H1 (cell line): Measurements from ENCODE around the gene PLPP2. TPM values are rescaled to one million over a fixed set of nuclear protein-coding genes. Genes with fewer than 3 reads are reported as not detected.

ENCODE experiments used
- CTCF ChIA-PET: fragments of 300-600 bp; sonication (Branson Sonifier 250); formaldehyde crosslinking; loops from one replicate; lab custom pipeline; 2021; ENCODE audit not compliant: partially characterized antibody; lab: Charles Lee
- POLR2A ChIA-PET: fragments of 300-600 bp; sonication (Branson Sonifier 250); formaldehyde crosslinking; loops from one replicate; lab custom pipeline; 2021; ENCODE audit warnings: inconsistent platforms; ENCODE audit not compliant: partially characterized antibody; lab: Charles Lee
- DNase-seq, 2 experiments: peaks; one replicate each; pipeline versions ENCODE4 v3.0.0 to v3.0.0-alpha.2; 2010 to 2022; ENCODE audit warnings: low spot score in 2 of 2, low read depth in 1 of 2, mixed read lengths in 1 of 2
- FAIRE-seq: peaks from 2 replicates; lab custom pipeline; 2011; peaks lifted over from hg19 to GRCh38; lab: Jason Lieb, UNC
- H2AFZ ChIP-seq: 2 replicates; pipeline ENCODE4 v1.8.1; 2012; ENCODE audit warnings: low read length, inconsistent platforms
- H2AK5ac ChIP-seq: 2 replicates; pipeline ENCODE4 v1.6.1; 2013; ENCODE audit warnings: low read depth, low read length
- H2BK120ac ChIP-seq: replicated peaks from 2 replicates; pipeline ENCODE3; 2013; ENCODE audit warnings: low read depth, low read length, inconsistent platforms
- H2BK12ac ChIP-seq: 2 replicates; pipeline ENCODE4 v1.6.1; 2013; ENCODE audit warnings: low read depth, low read length
- H2BK15ac ChIP-seq: 2 replicates; pipeline ENCODE4 v1.6.1; 2013; ENCODE audit warnings: low read length
- H2BK20ac ChIP-seq: 2 replicates; pipeline ENCODE4 v1.6.1; 2013; ENCODE audit warnings: low read length
- H2BK5ac ChIP-seq: 2 replicates; pipeline ENCODE4 v1.6.1; 2013; ENCODE audit warnings: low read depth, low read length
- H3K14ac ChIP-seq: 2 replicates; pipeline ENCODE4 v1.6.1; 2013; ENCODE audit warnings: inconsistent platforms; ENCODE audit not compliant: insufficient read length
- H3K18ac ChIP-seq: 2 replicates; pipeline ENCODE4 v1.6.1; 2013; ENCODE audit warnings: low read length; ENCODE audit errors: extremely low read depth
- H3K23ac ChIP-seq: 2 replicates; pipeline ENCODE4 v1.6.1; 2013; ENCODE audit warnings: inconsistent platforms; ENCODE audit not compliant: insufficient read length
- H3K23me2 ChIP-seq: 2 replicates; pipeline ENCODE4 v1.6.1; 2013; ENCODE audit warnings: low read depth, low read length
- H3K27ac ChIP-seq: 2 replicates; pipeline ENCODE4 v1.6.1; 2011; ENCODE audit warnings: low read depth, low read length, inconsistent platforms
- H3K27me3 ChIP-seq, 4 experiments: replicated peaks in 1 of 4; 1 replicate in 1 of 4; 2 replicates in 3 of 4; pipeline versions ENCODE4 v1.6.1 to v1.8.1; 2011 to 2013; ENCODE audit warnings: low read length in 3 of 4, mild to moderate bottlenecking in 3 of 4, inconsistent platforms in 2 of 4, mixed read lengths in 2 of 4, moderate library complexity in 1 of 4; ENCODE audit not compliant: control insufficient read depth in 3 of 4, insufficient read depth in 3 of 4; ENCODE audit errors: extremely low read depth in 1 of 4
- H3K36me3 ChIP-seq, 4 experiments: 2 replicates each; pipeline versions ENCODE4 v1.6.1 to v1.8.1; 2011 to 2013; ENCODE audit warnings: mild to moderate bottlenecking in 4 of 4, low read length in 3 of 4, moderate library complexity in 2 of 4, control low read depth in 1 of 4, inconsistent platforms in 1 of 4; ENCODE audit not compliant: insufficient read depth in 4 of 4, control insufficient read depth in 2 of 4
- H3K4ac ChIP-seq: replicated peaks from 2 replicates; pipeline ENCODE3; 2013; ENCODE audit warnings: low read length, low read depth, mixed read lengths, inconsistent platforms; ENCODE audit not compliant: insufficient read length
- H3K4me1 ChIP-seq, 4 experiments: replicated peaks in 1 of 4; 1 replicate in 1 of 4; 2 replicates in 3 of 4; pipeline versions ENCODE4 v1.6.1 to v1.8.1; 2011 to 2013; ENCODE audit warnings: low read length in 3 of 4, inconsistent platforms in 2 of 4, mixed read lengths in 1 of 4; ENCODE audit not compliant: insufficient read depth in 4 of 4, control insufficient read depth in 3 of 4
- H3K4me2 ChIP-seq, 2 experiments: 2 replicates each; pipeline versions ENCODE4 v1.6.1 to v1.8.1; 2011 to 2013; ENCODE audit warnings: low read depth in 2 of 2, low read length in 2 of 2, control low read depth in 1 of 2, inconsistent platforms in 1 of 2, mild to moderate bottlenecking in 1 of 2; ENCODE audit not compliant: insufficient read depth in 1 of 2
- H3K4me3 ChIP-seq, 4 experiments: fragments of 200-600, 300-600 bp in 1 of 4; sonication (generic), shearing (Covaris generic), sonication (Bioruptor Twin) in 1 of 4; 2 replicates each; pipeline versions ENCODE4 v1.5.1 to v1.8.1; 2011 to 2016; ENCODE audit warnings: low read length in 4 of 4, low read depth in 3 of 4, control low read depth in 2 of 4, inconsistent platforms in 2 of 4, mild to moderate bottlenecking in 2 of 4, mixed read lengths in 1 of 4, moderate library complexity in 1 of 4; ENCODE audit not compliant: insufficient read depth in 2 of 4; ENCODE audit errors: extremely low read depth in 1 of 4
- H3K56ac ChIP-seq: replicated peaks from 2 replicates; pipeline ENCODE3; 2013; ENCODE audit warnings: low read depth, mild to moderate bottlenecking, mixed read lengths, low read length, inconsistent platforms; ENCODE audit not compliant: insufficient read length
- H3K79me1 ChIP-seq: 2 replicates; pipeline ENCODE4 v1.6.1; 2013; ENCODE audit warnings: low read depth, low read length, control low read depth
- H3K79me2 ChIP-seq, 2 experiments: 2 replicates each; pipeline versions ENCODE4 v1.6.1 to v1.8.1; 2012 to 2013; ENCODE audit warnings: low read length in 2 of 2, mild to moderate bottlenecking in 2 of 2, inconsistent platforms in 1 of 2; ENCODE audit not compliant: insufficient read depth in 2 of 2, control insufficient read depth in 1 of 2
- H3K9ac ChIP-seq, 4 experiments: replicated peaks in 1 of 4; 1 replicate in 1 of 4; 2 replicates in 3 of 4; pipeline versions ENCODE4 v1.6.1 to v1.8.1; 2011 to 2013; ENCODE audit warnings: low read depth in 3 of 4, low read length in 3 of 4, control low read depth in 2 of 4, mild to moderate bottlenecking in 2 of 4, moderate library complexity in 2 of 4, inconsistent platforms in 1 of 4; ENCODE audit errors: extremely low read depth in 1 of 4
- H3K9me3 ChIP-seq, 2 experiments: 2 replicates each; pipeline versions ENCODE4 v1.6.1 to v1.8.1; 2012 to 2013; ENCODE audit warnings: mild to moderate bottlenecking in 2 of 2, moderate library complexity in 2 of 2, control low read depth in 1 of 2, inconsistent platforms in 1 of 2, low read depth in 1 of 2, low read length in 1 of 2, mixed read lengths in 1 of 2; ENCODE audit not compliant: insufficient read depth in 2 of 2
- H4K20me1 ChIP-seq, 2 experiments: replicated peaks in 1 of 2; 2 replicates each; pipeline versions ENCODE3 to v1.8.1; 2011 to 2013; ENCODE audit warnings: inconsistent platforms in 2 of 2, low read length in 2 of 2, mild to moderate bottlenecking in 1 of 2; ENCODE audit not compliant: insufficient read depth in 2 of 2, control insufficient read depth in 1 of 2
- H4K5ac ChIP-seq: 2 replicates; pipeline ENCODE4 v1.6.1; 2013; ENCODE audit warnings: low read length, low read depth, mixed read lengths, inconsistent platforms; ENCODE audit not compliant: insufficient read length
- H4K8ac ChIP-seq: 2 replicates; pipeline ENCODE4 v1.8.0; 2013; ENCODE audit warnings: mild to moderate bottlenecking, moderate library complexity, low read length, inconsistent platforms; ENCODE audit not compliant: insufficient read depth; ENCODE audit errors: extremely low read depth
- H4K91ac ChIP-seq: replicated peaks from 2 replicates; pipeline ENCODE3; 2013; ENCODE audit warnings: low read length, mixed read lengths, inconsistent platforms; ENCODE audit not compliant: insufficient read length
- CREB1 ChIP-seq: IDR thresholded peaks from 2 replicates; pipeline ENCODE4 v1.6.1; 2012; ENCODE audit warnings: inconsistent platforms
- CTBP2 ChIP-seq: IDR thresholded peaks from 2 replicates; pipeline ENCODE4 v1.7.0; 2011; ENCODE audit warnings: borderline replicate concordance, mild to moderate bottlenecking, moderate library complexity, mixed read lengths, low read length; ENCODE audit not compliant: insufficient read depth, insufficient read length
- GABPA ChIP-seq: IDR thresholded peaks from 2 replicates; pipeline ENCODE4 v1.6.1; 2011; ENCODE audit warnings: mild to moderate bottlenecking, low read length, moderate library complexity, borderline replicate concordance; ENCODE audit not compliant: insufficient read depth
- KDM5A ChIP-seq: fragments of 200-600 bp; IDR thresholded peaks from 2 replicates; pipeline ENCODE4 v1.7.1; 2012; ENCODE audit warnings: mild to moderate bottlenecking, low read length, inconsistent platforms, mixed read lengths
- POLR2A ChIP-seq, 2 experiments: IDR thresholded peaks; 1 replicate in 1 of 2; 2 replicates in 1 of 2; pipeline ENCODE4 v1.6.1; 2011; ENCODE audit warnings: low read depth in 2 of 2, low read length in 2 of 2, mild to moderate bottlenecking in 2 of 2; ENCODE audit errors: control extremely low read depth in 1 of 2
- RXRA ChIP-seq: IDR thresholded peaks from 2 replicates; pipeline ENCODE4 v1.6.1; 2011; ENCODE audit warnings: low read depth, mild to moderate bottlenecking, low read length, moderate library complexity; ENCODE audit not compliant: insufficient read depth
- SP2 ChIP-seq: IDR thresholded peaks from 2 replicates; pipeline ENCODE4 v1.6.1; 2012; ENCODE audit warnings: mild to moderate bottlenecking, low read length, inconsistent platforms
- TAF1 ChIP-seq: IDR thresholded peaks from 2 replicates; pipeline ENCODE4 v1.6.1; 2011; ENCODE audit warnings: mild to moderate bottlenecking, low read depth, low read length
- WGBS, 2 experiments: shearing (Covaris generic) in 1 of 2; methylation state at CpG; one replicate each; pipeline versions ENCODE4 v1.1.6 to v1.1.7; 2013 to 2015; ENCODE audit warnings: low lambda C conversion rate in 2 of 2, mixed read lengths in 2 of 2, inconsistent platforms in 1 of 2, low coverage in 1 of 2, missing lambda C conversion rate in 1 of 2; ENCODE audit not compliant: insufficient replicate concordance in 2 of 2, insufficient coverage in 1 of 2, insufficient read length in 1 of 2; ENCODE audit errors: extremely low coverage in 1 of 2, missing lambda C conversion rate in 1 of 2; 5-methylcytosine and 5-hydroxymethylcytosine counted together
- polyA plus RNA-seq, 7 experiments: library from polyadenylated mRNA; depleted of rRNA in 3 of 7; stranded (reverse) in 5 of 7; unstranded in 2 of 7; fragments of >200 nt in 5 of 7; fragments of 200-250 nt in 2 of 7; gene quantifications; 1 replicate in 5 of 7; 2 replicates in 1 of 7; 4 replicates in 1 of 7; pipeline versions ENCODE4 v1.2.1 to v1.2.3, GENCODE V29; 2011 to 2013; ENCODE audit warnings: missing spikeins in 2 of 7, mixed read lengths in 2 of 7
- total RNA-seq: library from RNA; stranded (reverse); fragmentation: NEBNext Ultra II Directional; extraction: Animal tissue kit (Norgen Biotek cat#: 25700); gene quantifications from 2 replicates; pipeline ENCODE4 v1.2.1, GENCODE V29; 2021
- TF ChIP-seq, protein P1 (sequence below): IDR thresholded peaks from 2 replicates; pipeline ENCODE4 v1.6.1; 2012; ENCODE audit warnings: inconsistent platforms

Gene PLPP2
- total and polyA plus RNA-seq, 2 of the 8 experiments (the other 6 are each of a cell fraction or from before 2014, with no cell fraction given), result 101 to 195 TPM

DNA sequence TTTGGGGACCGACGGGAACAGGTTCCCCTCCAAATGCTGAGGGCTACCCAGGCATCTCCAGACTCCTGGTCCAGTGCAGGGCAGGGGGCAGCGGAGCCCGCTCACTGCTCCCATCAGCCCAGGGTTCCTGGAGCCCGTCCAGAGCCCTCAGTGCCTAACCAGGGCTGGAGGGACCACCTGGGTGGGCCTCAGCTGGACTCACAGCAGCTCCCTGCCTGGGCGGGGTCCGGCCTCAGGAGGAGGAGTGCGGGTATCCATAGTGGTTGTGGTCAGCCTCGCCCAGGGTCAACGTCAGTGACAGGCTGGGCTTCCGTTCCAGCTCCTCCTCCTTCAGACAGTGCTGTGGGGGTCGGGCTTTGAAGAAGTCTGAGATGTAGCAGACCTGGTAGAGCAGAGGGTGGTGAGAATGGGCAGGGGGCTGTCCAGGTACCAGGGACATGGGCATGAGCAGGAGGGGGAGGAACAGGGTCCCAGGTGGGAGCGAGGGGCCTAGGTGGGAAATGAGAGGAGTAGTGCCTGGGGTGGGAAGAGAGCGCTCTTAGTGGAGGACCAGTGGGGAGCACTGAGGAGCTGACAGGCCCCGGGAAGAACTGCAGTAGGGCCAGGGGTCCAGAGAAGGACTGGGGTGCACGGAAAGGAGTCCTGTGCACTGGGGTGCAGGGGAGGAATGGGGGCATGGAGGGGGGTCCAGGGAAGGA lies 9.9 kb downstream of the PLPP2 start:
- Histone ChIP-seq H2AFZ (no peak overlapping the region), H3K36me3 (peaks cover 4 to 36% (median 11%) of the 10 kb centered on the region in 4 experiments; a peak in 6 of 8 replicates), H4K91ac (no peak overlapping the region), H3K9me3 (no peaks in the 10 kb centered on the region), H2BK20ac (no peak overlapping the region), H2BK15ac (no peak overlapping the region), H3K79me1 (no peaks in the 10 kb centered on the region), H4K8ac (no peak overlapping the region; the same call in 1 of the 2 replicates), H2BK12ac (no peak overlapping the region), H2BK120ac (no peak overlapping the region), H3K23ac (no peak overlapping the region), H3K14ac (no peak overlapping the region), H3K4ac (no peak overlapping the region), H3K79me2 (no peaks in the 10 kb centered on the region; a peak in 1 of 4 replicates), H3K27me3 (no peaks in the 10 kb centered on the region), H3K18ac (no peak overlapping the region; the same call in 1 of the 2 replicates), H2BK5ac (no peak overlapping the region; the same call in 1 of the 2 replicates), H4K20me1 (peaks cover 0 to 9% of the 10 kb centered on the region in 2 experiments), H3K4me2 (no peak overlapping the region), H4K5ac (no peak overlapping the region), H2AK5ac (no peak overlapping the region), H3K23me2 (no peaks in the 10 kb centered on the region), H3K4me3 (no peak overlapping the region), H3K9ac (no peak overlapping the region), H3K27ac (no peak overlapping the region), H3K4me1 (peaks cover 0 to 9% (median 3%) of the 10 kb centered on the region in 4 experiments; a peak in 4 of 7 replicates), H3K56ac (no peak overlapping the region)
- FAIRE-seq (no peak), DNase-seq (no peak)
- POLR2A ChIA-PET, result interaction anchor here (0.6 to 9.9 kb wide), 7 partner anchors 6 to 47 kb away, joined by 3 to 88 read pairs (median 4); no protein-coding TSS in a partner anchor
- WGBS, 2 experiments, result 87% methylated on average over 12 of the region's 16 CpGs; no CpG with 5 or more reads in 1 of the 2 experiments
- CTCF ChIA-PET, result interaction anchor here (0.6 to 2.5 kb wide), 5 partner anchors 8 to 116 kb away, joined by 3 to 8 read pairs (median 5); no protein-coding TSS in a partner anchor
- no peak for TF ChIP-seq SP2
- TF ChIP-seq RXRA, result no peak
- TF ChIP-seq POLR2A (IDR thresholded peaks at IDR 0.05; ENCODE audit: control extremely low read depth in 1 of 2, low read depth in 2 of 2, low read length in 2 of 2), result no peak
- no peak for TF ChIP-seq TAF1
- no peak for TF ChIP-seq KDM5A
- no peak for TF ChIP-seq CREB1
- TF ChIP-seq CTBP2, result no peak
- no peak for TF ChIP-seq GABPA
- TF ChIP-seq, protein P1, sequence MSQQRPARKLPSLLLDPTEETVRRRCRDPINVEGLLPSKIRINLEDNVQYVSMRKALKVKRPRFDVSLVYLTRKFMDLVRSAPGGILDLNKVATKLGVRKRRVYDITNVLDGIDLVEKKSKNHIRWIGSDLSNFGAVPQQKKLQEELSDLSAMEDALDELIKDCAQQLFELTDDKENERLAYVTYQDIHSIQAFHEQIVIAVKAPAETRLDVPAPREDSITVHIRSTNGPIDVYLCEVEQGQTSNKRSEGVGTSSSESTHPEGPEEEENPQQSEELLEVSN, result no peak
